ENCODE results near the gene ADNP.

The ADNP gene

GRCh38 chr20:50843331-50844276 lies 87.6 kb downstream of the ADNP start:
- DNase-seq = no peak

- DNase-seq = no peak
These were observed 88.4 kb downstream of the ADNP start for GRCh38 chr20:50842821-50843220.
